ENCODE data around the gene KPNB1.

The KPNB1 gene

DNA sequence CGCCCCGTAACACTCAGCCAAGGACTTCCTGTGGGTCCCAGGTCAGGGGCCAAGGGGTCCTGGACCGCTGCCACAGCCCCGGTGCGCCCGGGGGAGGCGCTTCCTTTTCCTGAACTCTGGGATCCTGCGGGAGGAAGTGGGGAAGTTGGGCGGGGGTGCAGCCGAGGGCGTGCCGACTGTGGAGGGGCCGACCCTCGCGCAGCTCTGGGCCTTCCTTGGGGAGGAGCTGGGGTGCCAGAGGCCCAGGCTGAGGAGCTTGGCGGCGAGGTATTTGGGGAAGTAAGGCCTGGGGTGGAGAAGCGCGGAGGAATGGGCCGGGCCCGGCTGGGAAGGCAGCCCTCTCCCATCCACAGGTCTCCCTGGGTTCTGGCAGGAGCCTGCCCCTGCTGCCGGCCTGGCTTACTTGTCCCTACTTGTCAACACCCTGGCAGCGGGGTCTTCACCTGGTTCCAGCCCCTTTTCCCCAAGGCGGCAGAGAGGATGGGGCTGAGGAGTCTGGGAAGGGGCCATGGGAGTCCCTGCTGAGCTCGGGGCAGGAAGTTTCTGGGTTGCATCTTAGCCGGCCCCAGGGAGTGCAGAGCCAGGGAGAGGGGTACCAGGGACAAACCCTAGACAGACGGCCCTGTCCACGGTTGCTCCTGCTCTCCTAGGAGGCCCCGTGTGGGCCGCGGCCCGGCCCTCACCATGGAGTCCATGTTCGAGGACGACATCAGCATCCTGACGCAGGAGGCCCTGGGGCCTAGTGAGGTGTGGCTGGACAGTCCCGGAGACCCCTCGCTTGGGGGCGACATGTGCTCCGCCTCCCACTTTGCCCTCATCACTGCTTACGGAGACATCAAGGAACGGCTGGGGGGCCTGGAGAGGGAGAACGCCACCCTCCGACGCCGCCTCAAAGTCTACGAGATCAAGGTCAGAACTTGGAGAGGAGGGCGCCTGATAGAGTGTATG lies 46.0 kb downstream of the KPNB1 start:
- no peaks in the 10 kb centered on the region for H3K9me3 Mint-ChIP-seq
- peaks cover 54% of the 10 kb centered on the region for H3K4me1 Mint-ChIP-seq
- peak overlapping the region; percentile 73 for H3K4me3 Mint-ChIP-seq
- ATAC-seq, result peak; percentile 1
- no peaks in the 10 kb centered on the region for H3K36me3 Mint-ChIP-seq
- no peaks in the 10 kb centered on the region for H3K27me3 Mint-ChIP-seq
- peak overlapping the region; percentile 78 for H3K27ac Mint-ChIP-seq

- Mint-ChIP-seq H3K4me3 (no peak overlapping the region), H3K27me3 (no peaks in the 10 kb centered on the region), H3K27ac (peak overlapping the region; percentile 5), H3K36me3 (no peaks in the 10 kb centered on the region), H3K4me1 (peaks cover 63% of the 10 kb centered on the region), H3K9me3 (no peaks in the 10 kb centered on the region)
- ATAC-seq, result no peak
Measured at GRCh38 chr17:47696717-47697642, 47.3 kb downstream of the KPNB1 start.

- ATAC-seq, result no peak
- H3K36me3 Mint-ChIP-seq, result no peaks in the 10 kb centered on the region
- H3K4me3 Mint-ChIP-seq, result no peak overlapping the region
- peak overlapping the region; percentile 15 for H3K27ac Mint-ChIP-seq
- no peaks in the 10 kb centered on the region for H3K9me3 Mint-ChIP-seq
- peaks cover 65% of the 10 kb centered on the region for H3K4me1 Mint-ChIP-seq
- H3K27me3 Mint-ChIP-seq, result no peaks in the 10 kb centered on the region
Measured at GRCh38 chr17:47697906-47698711, 48.4 kb downstream of the KPNB1 start.

DNA sequence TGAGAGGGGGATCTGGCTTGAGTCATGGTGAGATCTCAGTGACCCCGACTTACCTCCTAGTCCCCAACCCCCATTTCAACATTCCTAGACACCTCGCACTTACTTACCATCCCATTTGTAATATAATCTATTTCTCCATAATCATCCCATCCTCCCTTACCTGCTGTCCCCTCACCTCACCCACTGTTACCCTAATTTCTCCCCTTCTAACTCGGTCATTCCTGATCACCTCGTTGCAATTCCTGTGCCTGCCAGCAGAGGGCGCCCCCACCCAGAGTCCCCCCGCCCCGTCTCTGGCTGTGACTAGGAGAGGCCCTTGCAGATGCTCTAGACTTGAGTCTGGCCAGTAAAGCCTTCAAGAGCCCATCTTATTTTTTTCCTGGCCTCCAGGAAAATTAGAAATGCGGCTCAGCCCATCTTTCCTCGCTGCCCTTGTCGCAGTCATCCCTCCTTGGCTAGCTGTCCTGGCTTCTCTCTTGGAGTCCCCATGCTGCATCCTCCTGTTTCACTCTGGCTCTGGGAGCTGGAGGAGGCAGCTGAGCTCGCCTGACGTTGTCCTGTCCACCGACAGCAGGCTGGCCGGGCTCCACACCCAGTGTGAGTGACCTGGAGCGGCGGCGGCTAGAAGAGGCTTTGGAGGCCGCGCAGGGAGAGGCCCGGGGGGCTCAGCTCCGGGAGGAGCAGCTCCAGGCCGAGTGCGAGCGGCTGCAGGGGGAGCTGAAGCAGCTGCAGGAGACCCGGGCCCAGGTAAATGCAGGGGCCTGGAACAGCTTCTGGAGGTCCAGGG lies 49.2 kb downstream of the KPNB1 start:
- no peaks in the 10 kb centered on the region for H3K9me3 Mint-ChIP-seq
- no peaks in the 10 kb centered on the region for H3K27me3 Mint-ChIP-seq
- peak overlapping the region; percentile 15 for H3K27ac Mint-ChIP-seq
- peaks cover 67% of the 10 kb centered on the region for H3K4me1 Mint-ChIP-seq
- peak; percentile 42 for ATAC-seq
- H3K36me3 Mint-ChIP-seq, result no peaks in the 10 kb centered on the region
- H3K4me3 Mint-ChIP-seq, result no peak overlapping the region

- Mint-ChIP-seq H3K27ac (no peak overlapping the region), H3K4me3 (no peak overlapping the region), H3K9me3 (no peaks in the 10 kb centered on the region)
Measured at GRCh38 chr17:47699536-47699840, 49.8 kb downstream of the KPNB1 start.

GRCh38 chr17:47700471-47701449 lies 51.0 kb downstream of the KPNB1 start:
- no peak for ATAC-seq
- Mint-ChIP-seq H3K9me3 (no peaks in the 10 kb centered on the region), H3K4me3 (no peak overlapping the region), H3K36me3 (no peaks in the 10 kb centered on the region), H3K4me1 (peaks cover 71% of the 10 kb centered on the region), H3K27ac (peak overlapping the region; percentile 35), H3K27me3 (no peaks in the 10 kb centered on the region)

More at GRCh38 chr17:47699536-47699840, 49.8 kb downstream of the KPNB1 start:
- Mint-ChIP-seq H3K27me3 (no peaks in the 10 kb centered on the region), H3K36me3 (no peaks in the 10 kb centered on the region), H3K4me1 (peaks cover 71% of the 10 kb centered on the region)
- no peak for ATAC-seq

- Mint-ChIP-seq H3K9me3 (no peaks in the 10 kb centered on the region), H3K4me1 (peaks cover 74% of the 10 kb centered on the region), H3K36me3 (no peaks in the 10 kb centered on the region), H3K27me3 (no peaks in the 10 kb centered on the region), H3K27ac (peak overlapping the region; percentile 35), H3K4me3 (no peak overlapping the region)
- no peak for ATAC-seq
Measured at GRCh38 chr17:47701608-47702007, 51.9 kb downstream of the KPNB1 start.

GRCh38 chr17:47702391-47702995 lies 52.8 kb downstream of the KPNB1 start:
- peak overlapping the region; percentile 35 for H3K27ac Mint-ChIP-seq
- no peaks in the 10 kb centered on the region for H3K36me3 Mint-ChIP-seq
- H3K27me3 Mint-ChIP-seq, result no peaks in the 10 kb centered on the region
- no peak overlapping the region for H3K4me3 Mint-ChIP-seq
- no peaks in the 10 kb centered on the region for H3K9me3 Mint-ChIP-seq
- no peak for ATAC-seq
- peaks cover 74% of the 10 kb centered on the region for H3K4me1 Mint-ChIP-seq

GRCh38 chr17:47703191-47703591 lies 53.5 kb downstream of the KPNB1 start:
- peaks cover 73% of the 10 kb centered on the region for H3K4me1 Mint-ChIP-seq
- H3K9me3 Mint-ChIP-seq, result no peaks in the 10 kb centered on the region
- H3K27me3 Mint-ChIP-seq, result no peaks in the 10 kb centered on the region
- H3K27ac Mint-ChIP-seq, result peak overlapping the region; percentile 38
- H3K4me3 Mint-ChIP-seq, result peak overlapping the region; percentile 32
- ATAC-seq, result peak; percentile 59
- H3K36me3 Mint-ChIP-seq, result no peaks in the 10 kb centered on the region

DNA sequence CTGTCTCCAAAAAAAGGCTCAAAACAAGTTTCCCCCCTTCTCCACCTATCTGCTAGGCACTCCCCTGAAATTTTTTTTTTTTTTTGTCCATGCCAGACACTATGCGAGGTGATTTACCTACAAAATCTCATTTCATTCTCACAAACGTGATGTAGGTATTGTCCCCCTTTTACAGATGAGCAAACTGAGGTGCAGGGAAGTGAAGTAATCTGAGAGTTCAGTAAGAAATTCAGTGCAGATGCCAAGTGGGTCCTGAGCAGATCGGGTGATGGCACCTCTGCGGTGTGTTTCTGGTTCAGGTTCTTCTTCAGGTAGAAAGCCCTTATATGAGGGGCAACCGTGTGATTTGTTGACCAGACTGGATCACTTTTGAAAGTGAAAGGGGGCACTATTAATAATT lies 54.0 kb downstream of the KPNB1 start:
- peak overlapping the region; percentile 32 for H3K4me3 Mint-ChIP-seq
- no peaks in the 10 kb centered on the region for H3K9me3 Mint-ChIP-seq
- H3K4me1 Mint-ChIP-seq, result peaks cover 68% of the 10 kb centered on the region
- H3K27me3 Mint-ChIP-seq, result no peaks in the 10 kb centered on the region
- H3K36me3 Mint-ChIP-seq, result no peaks in the 10 kb centered on the region
- ATAC-seq, result no peak
- peak overlapping the region; percentile 38 for H3K27ac Mint-ChIP-seq

- Mint-ChIP-seq H3K36me3 (no peaks in the 10 kb centered on the region), H3K27ac (peak overlapping the region; percentile 38), H3K9me3 (no peaks in the 10 kb centered on the region), H3K4me3 (no peak overlapping the region), H3K4me1 (peaks cover 65% of the 10 kb centered on the region), H3K27me3 (no peaks in the 10 kb centered on the region)
- ATAC-seq, result peak; percentile 21
Measured at GRCh38 chr17:47704116-47704515, 54.4 kb downstream of the KPNB1 start.

DNA sequence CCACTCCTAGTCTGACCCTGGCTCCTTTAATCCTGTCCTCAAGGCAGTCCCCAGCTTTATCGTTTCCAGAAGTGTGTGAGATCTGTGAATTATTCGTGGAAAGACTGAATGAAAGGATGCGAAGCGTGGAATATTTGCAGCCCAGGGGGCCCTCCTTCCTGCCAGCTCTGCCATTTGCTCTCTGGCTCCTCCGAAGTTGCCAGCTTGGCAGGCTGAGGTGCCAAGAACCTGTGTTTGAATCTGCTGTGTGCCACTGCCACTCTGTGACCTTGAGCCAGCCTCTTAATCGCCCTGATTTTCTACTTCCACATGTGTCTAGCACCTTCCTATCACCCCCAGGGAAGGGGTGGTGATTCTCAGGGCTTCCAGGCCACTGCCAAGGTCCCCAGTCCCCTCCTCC lies 55.0 kb downstream of the KPNB1 start:
- no peaks in the 10 kb centered on the region for H3K27me3 Mint-ChIP-seq
- no peak for ATAC-seq
- peak overlapping the region; percentile 38 for H3K27ac Mint-ChIP-seq
- no peaks in the 10 kb centered on the region for H3K9me3 Mint-ChIP-seq
- peaks cover 65% of the 10 kb centered on the region for H3K4me1 Mint-ChIP-seq
- H3K36me3 Mint-ChIP-seq, result no peaks in the 10 kb centered on the region
- no peak overlapping the region for H3K4me3 Mint-ChIP-seq

Measured in stimulated activated memory B cell treated with anti-CD40 and anti-IgM and Interleukin-4, amounts not matched to agents 10 μg/mL and 1 μg/mL and 100 μg/mL, for 72 hours (primary cell).